ENCODE data around the gene PLA2G2D.

The PLA2G2D gene

DNA sequence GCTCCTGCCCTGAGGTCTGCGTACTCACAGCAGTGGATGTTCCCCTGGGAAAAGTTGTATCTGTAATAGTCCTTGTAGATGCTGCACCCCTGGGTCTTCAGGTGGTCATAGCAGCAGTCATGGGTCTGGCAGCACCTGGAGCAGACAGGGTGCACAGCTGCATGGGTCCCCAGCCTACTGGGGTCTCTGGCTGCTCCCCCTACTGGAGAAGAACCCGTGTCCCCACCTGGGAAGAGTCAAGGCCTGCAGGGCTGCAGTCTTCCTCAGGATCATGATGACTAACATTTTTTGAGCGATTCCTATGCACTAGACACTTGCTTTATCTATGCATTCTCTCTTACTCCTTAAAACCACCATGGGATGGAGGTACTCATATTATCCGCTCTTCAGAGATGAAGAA lies 3.9 kb downstream of the PLA2G2D start:
- Histone ChIP-seq H3K4me3 (ENCODE audit: low read length) (no peak overlapping the region), H4K20me1 (ENCODE audit: control insufficient read depth, insufficient read depth, low read depth, low read length) (no peaks in the 10 kb centered on the region), H3K27me3 (ENCODE audit: control insufficient read depth, low read length) (no peaks in the 10 kb centered on the region; the same call in 1 of the 2 replicates), H3K4me1 (ENCODE audit: control insufficient read depth, low read length) (peaks cover 8% of the 10 kb centered on the region), H3K9me2 (replicated peaks; ENCODE audit: control insufficient read depth, low read length) (no peaks in the 10 kb centered on the region), H3K9me3 (ENCODE audit: control insufficient read depth, insufficient read depth, low read length) (no peaks in the 10 kb centered on the region), H3K36me3 (ENCODE audit: control insufficient read depth, low read length) (no peaks in the 10 kb centered on the region), H3F3A (ENCODE audit: control insufficient read depth, insufficient read depth) (no peaks in the 10 kb centered on the region), H3K27ac (ENCODE audit: low read depth, low read length) (no peak overlapping the region), H3K4me2 (ENCODE audit: low read length) (no peak overlapping the region), H3K79me2 (ENCODE audit: control insufficient read depth, low read length) (no peaks in the 10 kb centered on the region)
- TF ChIP-seq, protein P1, sequence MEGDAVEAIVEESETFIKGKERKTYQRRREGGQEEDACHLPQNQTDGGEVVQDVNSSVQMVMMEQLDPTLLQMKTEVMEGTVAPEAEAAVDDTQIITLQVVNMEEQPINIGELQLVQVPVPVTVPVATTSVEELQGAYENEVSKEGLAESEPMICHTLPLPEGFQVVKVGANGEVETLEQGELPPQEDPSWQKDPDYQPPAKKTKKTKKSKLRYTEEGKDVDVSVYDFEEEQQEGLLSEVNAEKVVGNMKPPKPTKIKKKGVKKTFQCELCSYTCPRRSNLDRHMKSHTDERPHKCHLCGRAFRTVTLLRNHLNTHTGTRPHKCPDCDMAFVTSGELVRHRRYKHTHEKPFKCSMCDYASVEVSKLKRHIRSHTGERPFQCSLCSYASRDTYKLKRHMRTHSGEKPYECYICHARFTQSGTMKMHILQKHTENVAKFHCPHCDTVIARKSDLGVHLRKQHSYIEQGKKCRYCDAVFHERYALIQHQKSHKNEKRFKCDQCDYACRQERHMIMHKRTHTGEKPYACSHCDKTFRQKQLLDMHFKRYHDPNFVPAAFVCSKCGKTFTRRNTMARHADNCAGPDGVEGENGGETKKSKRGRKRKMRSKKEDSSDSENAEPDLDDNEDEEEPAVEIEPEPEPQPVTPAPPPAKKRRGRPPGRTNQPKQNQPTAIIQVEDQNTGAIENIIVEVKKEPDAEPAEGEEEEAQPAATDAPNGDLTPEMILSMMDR (IDR thresholded peaks at IDR 0.05; ENCODE audit: low read depth, low read length, poor library complexity, severe bottlenecking) = peak; percentile 44
- TF ChIP-seq EZH2phosphoT487 (IDR thresholded peaks at IDR 0.05; ENCODE audit: borderline replicate concordance, low read length) = no peak

DNA sequence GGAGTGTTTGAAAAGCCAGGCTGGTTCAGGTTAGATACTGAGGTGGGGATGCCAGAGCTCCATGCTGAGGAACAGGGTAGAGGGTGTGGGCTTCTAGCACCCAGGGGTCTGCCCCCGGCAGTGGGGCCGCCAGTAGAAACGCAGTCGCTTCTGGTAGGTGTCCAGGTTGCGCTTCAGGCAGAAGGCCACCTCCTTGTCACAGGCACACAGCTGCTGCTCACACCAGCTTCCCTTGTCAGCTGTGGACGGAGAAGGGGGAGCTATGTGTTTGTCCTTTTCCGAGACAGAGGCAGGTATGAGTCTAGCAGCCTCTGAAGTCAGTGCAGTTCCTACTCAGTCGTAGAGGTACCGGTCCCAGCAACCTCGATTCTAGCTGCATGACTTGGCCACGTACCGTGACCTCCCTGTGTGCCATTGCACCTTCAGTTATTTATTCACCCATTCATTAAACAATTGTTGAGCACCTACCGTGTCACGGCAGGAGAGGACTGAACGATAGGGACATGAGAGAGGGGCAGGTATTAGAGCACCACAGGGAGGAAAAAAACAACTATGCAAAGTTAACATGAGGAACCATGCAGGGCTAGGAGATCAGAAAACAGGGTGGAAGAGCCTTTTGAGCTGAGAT lies 5.2 kb downstream of the PLA2G2D start:
- no peak overlapping the region for H3K27ac ChIP-seq (ENCODE audit: low read depth, low read length)
- H3K79me2 ChIP-seq (ENCODE audit: control insufficient read depth, low read length) = no peaks in the 10 kb centered on the region
- H3K4me1 ChIP-seq (ENCODE audit: control insufficient read depth, low read length) = peaks cover 1% of the 10 kb centered on the region; the same call in 1 of the 2 replicates
- no peaks in the 10 kb centered on the region for H3F3A ChIP-seq (ENCODE audit: control insufficient read depth, insufficient read depth)
- H4K20me1 ChIP-seq (ENCODE audit: control insufficient read depth, insufficient read depth, low read depth, low read length) = no peaks in the 10 kb centered on the region
- no peaks in the 10 kb centered on the region for H3K36me3 ChIP-seq (ENCODE audit: control insufficient read depth, low read length)
- H3K9me2 ChIP-seq (replicated peaks; ENCODE audit: control insufficient read depth, low read length) = no peaks in the 10 kb centered on the region
- TF ChIP-seq EZH2phosphoT487 (IDR thresholded peaks at IDR 0.05; ENCODE audit: borderline replicate concordance, low read length) = no peak
- TF ChIP-seq, protein P1 (IDR thresholded peaks at IDR 0.05; ENCODE audit: low read depth, low read length, poor library complexity, severe bottlenecking) = no peak
- no peak overlapping the region for H3K4me3 ChIP-seq (ENCODE audit: low read length)
- H3K9me3 ChIP-seq (ENCODE audit: control insufficient read depth, insufficient read depth, low read length) = no peaks in the 10 kb centered on the region
- no peaks in the 10 kb centered on the region; the same call in 1 of the 2 replicates for H3K27me3 ChIP-seq (ENCODE audit: control insufficient read depth, low read length)
- no peak overlapping the region for H3K4me2 ChIP-seq (ENCODE audit: low read length)

DNA sequence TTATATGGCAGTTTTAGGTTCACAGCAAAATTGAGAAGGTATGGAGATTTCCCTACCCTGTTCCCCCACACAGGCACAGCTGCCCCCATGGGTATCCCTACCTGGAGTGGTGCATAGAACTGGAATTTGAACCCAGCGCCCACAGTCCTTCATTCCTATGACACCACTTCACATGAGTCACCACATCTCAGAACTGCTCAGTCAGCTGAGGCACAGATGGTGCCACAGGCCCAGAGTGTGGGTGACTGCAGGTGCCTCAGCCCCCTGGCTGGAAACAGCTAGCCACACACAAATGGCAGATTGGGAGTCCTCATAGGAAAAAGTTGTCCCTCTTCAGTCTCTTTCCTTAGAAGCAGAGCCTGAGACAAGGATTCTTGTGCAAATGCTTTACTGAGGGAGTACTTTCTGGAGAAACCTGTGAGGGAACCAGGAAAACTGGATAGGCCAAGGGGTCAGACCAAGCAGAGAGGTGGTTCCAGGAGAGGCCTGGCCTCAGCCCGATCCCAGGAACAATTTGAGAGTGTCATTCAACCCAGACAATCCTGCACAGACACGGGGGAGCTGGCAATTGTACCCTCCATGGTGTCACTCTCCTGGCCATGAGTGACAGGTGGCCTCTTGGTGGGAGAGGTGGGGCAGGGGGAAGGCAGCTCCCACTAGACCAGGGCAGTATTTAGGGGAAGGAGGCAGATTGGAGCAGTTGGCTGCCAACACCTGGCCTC lies 6.9 kb downstream of the PLA2G2D start:
- H3K9me2 ChIP-seq (replicated peaks; ENCODE audit: control insufficient read depth, low read length) = no peaks in the 10 kb centered on the region
- H3K27ac ChIP-seq (ENCODE audit: low read depth, low read length) = no peak overlapping the region
- H3F3A ChIP-seq (ENCODE audit: control insufficient read depth, insufficient read depth) = no peaks in the 10 kb centered on the region
- H3K79me2 ChIP-seq (ENCODE audit: control insufficient read depth, low read length) = no peaks in the 10 kb centered on the region
- TF ChIP-seq EZH2phosphoT487 (IDR thresholded peaks at IDR 0.05; ENCODE audit: borderline replicate concordance, low read length) = no peak
- TF ChIP-seq, protein P1 (IDR thresholded peaks at IDR 0.05; ENCODE audit: low read depth, low read length, poor library complexity, severe bottlenecking) = no peak
- H3K4me3 ChIP-seq (ENCODE audit: low read length) = no peak overlapping the region
- no peaks in the 10 kb centered on the region for H3K36me3 ChIP-seq (ENCODE audit: control insufficient read depth, low read length)
- H3K27me3 ChIP-seq (ENCODE audit: control insufficient read depth, low read length) = no peaks in the 10 kb centered on the region
- H3K4me2 ChIP-seq (ENCODE audit: low read length) = no peak overlapping the region
- no peaks in the 10 kb centered on the region for H3K9me3 ChIP-seq (ENCODE audit: control insufficient read depth, insufficient read depth, low read length)
- no peaks in the 10 kb centered on the region for H3K4me1 ChIP-seq (ENCODE audit: control insufficient read depth, low read length)
- H4K20me1 ChIP-seq (ENCODE audit: control insufficient read depth, insufficient read depth, low read depth, low read length) = no peaks in the 10 kb centered on the region

All from DOHH2 (cell line).